GM21381 (cell line): ENCODE results near the gene ATP6V1G1.
"Not testable (repeated sequence)": the region's sequence is repeated elsewhere in the genome, so short reads cannot be mapped to it uniquely, and the experiment has no call there.

Source experiments
- ATAC-seq: cut with Tn5 transposase; IDR thresholded peaks from one replicate; pipeline ENCODE4 v1.9.1; 2021; ENCODE audit warnings: mild to moderate bottlenecking, moderate library complexity; ENCODE audit not compliant: unreplicated experiment

ATP6V1G1 gene

GRCh38 chr9:114578134-114578533, 9.4 kb upstream of the ATP6V1G1 start:
- not testable (repeated sequence) for ATAC-seq

- ATAC-seq = no peak
Observed at GRCh38 chr9:114580609-114581193, 6.9 kb upstream of the ATP6V1G1 start.

GRCh38 chr9:114583371-114584155, 4.0 kb upstream of the ATP6V1G1 start:
- ATAC-seq = no peak

- ATAC-seq = no peak
Observed at GRCh38 chr9:114588210-114588609, 641 bp downstream of the ATP6V1G1 start.

GRCh38 chr9:114588651-114589526, 1.3 kb downstream of the ATP6V1G1 start:
- ATAC-seq = no peak

GRCh38 chr9:114590328-114590727, 2.8 kb downstream of the ATP6V1G1 start:
- ATAC-seq = no peak

GRCh38 chr9:114591291-114591787, 3.8 kb downstream of the ATP6V1G1 start:
- no peak for ATAC-seq

GRCh38 chr9:114591849-114592248, 4.3 kb downstream of the ATP6V1G1 start:
- ATAC-seq = no peak

GRCh38 chr9:114592356-114592755, 4.8 kb downstream of the ATP6V1G1 start:
- no peak for ATAC-seq

- ATAC-seq = no peak
Observed at GRCh38 chr9:114594136-114594535, 6.6 kb downstream of the ATP6V1G1 start.

GRCh38 chr9:114600502-114601248, 13.1 kb downstream of the ATP6V1G1 start:
- not testable (repeated sequence) for ATAC-seq

- not testable (repeated sequence) for ATAC-seq
Observed at GRCh38 chr9:114601787-114602186, 14.2 kb downstream of the ATP6V1G1 start.

GRCh38 chr9:114602620-114603019, 15.1 kb downstream of the ATP6V1G1 start:
- no peak for ATAC-seq

- ATAC-seq = no peak
Observed at GRCh38 chr9:114603248-114603647, 15.7 kb downstream of the ATP6V1G1 start.

GRCh38 chr9:114604989-114605388, 17.4 kb downstream of the ATP6V1G1 start:
- no peak for ATAC-seq

GRCh38 chr9:114606068-114606467, 18.5 kb downstream of the ATP6V1G1 start:
- no peak for ATAC-seq

GRCh38 chr9:114606597-114607207, 19.1 kb downstream of the ATP6V1G1 start:
- ATAC-seq = no peak

GRCh38 chr9:114607671-114608524, 20.3 kb downstream of the ATP6V1G1 start:
- ATAC-seq = peak; percentile 39

- ATAC-seq = no peak
Observed at GRCh38 chr9:114608525-114608796, 20.9 kb downstream of the ATP6V1G1 start.
